ENCODE data around the gene NAV2.
"Not testable (repeated sequence)": the region's sequence is repeated elsewhere in the genome, so short reads cannot be mapped to it uniquely, and the experiment has no call there.

The NAV2 gene

DNA sequence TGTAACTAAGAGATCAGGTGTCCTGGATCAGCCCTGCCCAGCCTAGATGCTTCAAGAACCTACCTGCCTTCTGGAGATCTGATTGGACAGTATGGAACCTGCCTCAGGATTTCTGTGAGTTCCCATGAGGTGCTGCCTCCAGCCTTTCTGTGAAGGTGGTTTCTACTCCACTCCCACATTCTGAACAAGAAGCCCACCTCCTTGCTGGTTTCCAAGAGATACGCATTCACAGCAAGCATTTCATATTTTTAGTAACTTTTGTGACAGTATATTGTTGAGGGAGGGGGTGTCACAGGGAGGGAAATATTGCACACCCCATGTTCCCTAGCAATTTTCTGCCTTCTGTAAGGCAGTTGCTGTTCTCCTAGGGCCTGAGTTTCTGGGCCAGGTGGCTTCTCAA is 204.4 kb downstream of the NAV2 start:
- in situ Hi-C loops (cut with MboI; ENCODE audit: low sequenced_read_pairs) = no loop called here

GRCh38 chr11:19918302-19919049 is 205.8 kb downstream of the NAV2 start:
- in situ Hi-C loops (cut with MboI; ENCODE audit: low sequenced_read_pairs) = no loop called here

- in situ Hi-C loops (cut with MboI; ENCODE audit: low sequenced_read_pairs) = no loop called here
These were observed 206.5 kb downstream of the NAV2 start for GRCh38 chr11:19919050-19919561.

- in situ Hi-C loops (cut with MboI; ENCODE audit: low sequenced_read_pairs) = no loop called here
These were observed 208.3 kb downstream of the NAV2 start for GRCh38 chr11:19920982-19921381.

- in situ Hi-C loops (cut with MboI; ENCODE audit: low sequenced_read_pairs) = no loop called here
These were observed 209.5 kb downstream of the NAV2 start for GRCh38 chr11:19921976-19922688.

DNA sequence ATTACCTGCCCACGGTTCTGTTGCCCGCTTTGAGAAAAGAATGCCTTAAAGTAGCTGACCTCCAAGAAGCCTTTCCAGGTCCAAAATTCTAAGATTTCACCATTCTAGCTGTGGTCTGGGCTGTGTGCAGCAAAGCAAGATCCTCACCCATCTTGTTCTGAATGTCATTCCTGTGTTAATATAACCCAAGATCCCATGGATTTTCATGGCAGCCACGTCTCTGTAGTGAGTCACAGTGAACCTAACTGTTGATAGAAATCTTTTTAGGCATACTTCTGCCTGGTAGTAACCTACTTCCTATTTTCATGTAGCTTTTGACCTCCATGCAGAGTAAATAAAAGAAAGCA is 210.0 kb downstream of the NAV2 start:
- in situ Hi-C loops (cut with MboI; ENCODE audit: low sequenced_read_pairs) = no loop called here

- in situ Hi-C loops (cut with MboI; ENCODE audit: low sequenced_read_pairs) = no loop called here
These were observed 211.0 kb downstream of the NAV2 start for GRCh38 chr11:19923626-19924025.

DNA sequence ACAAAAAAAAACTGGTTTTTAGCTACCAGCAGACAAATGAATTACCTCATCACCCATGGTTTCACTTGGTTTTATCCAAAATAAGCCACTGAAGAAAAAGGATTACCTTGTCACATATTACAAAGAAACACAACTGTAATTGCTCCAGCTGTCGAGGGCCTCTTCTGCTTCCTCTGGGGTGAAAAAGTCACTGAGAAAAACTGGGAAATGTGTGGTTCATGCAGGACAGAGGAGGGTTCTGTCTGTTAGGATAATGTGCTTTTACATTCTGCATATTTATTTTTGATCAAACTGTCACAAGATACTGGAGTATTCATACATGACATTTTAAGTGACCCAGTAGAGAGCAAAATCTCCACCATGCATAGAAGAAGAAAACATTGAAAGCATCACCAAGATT is 211.7 kb downstream of the NAV2 start:
- in situ Hi-C loops (cut with MboI; ENCODE audit: low sequenced_read_pairs) = no loop called here

- in situ Hi-C loops (cut with MboI; ENCODE audit: low sequenced_read_pairs) = no loop called here
These were observed 212.1 kb downstream of the NAV2 start for GRCh38 chr11:19924716-19925115.

DNA sequence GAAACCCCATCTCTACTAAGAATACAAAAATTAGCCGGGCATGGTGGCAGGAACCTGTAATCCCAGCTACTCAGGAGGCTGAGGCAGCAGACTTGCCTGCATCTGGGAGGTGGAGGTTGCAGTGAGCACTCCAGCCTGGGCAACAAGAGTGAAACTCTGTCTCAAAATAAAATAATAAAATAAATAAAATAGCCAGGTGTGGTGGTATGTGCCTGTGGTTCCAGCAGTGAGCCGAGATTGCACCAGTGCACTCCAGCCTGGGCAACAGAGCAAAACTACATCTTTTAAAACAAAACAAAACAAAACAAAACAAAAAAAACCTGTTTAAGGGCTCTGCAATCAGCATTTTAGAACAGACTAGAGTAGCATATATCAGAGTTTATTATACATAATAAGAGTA is 214.8 kb downstream of the NAV2 start:
- in situ Hi-C loops (cut with MboI; ENCODE audit: low sequenced_read_pairs) = not testable (repeated sequence)

DNA sequence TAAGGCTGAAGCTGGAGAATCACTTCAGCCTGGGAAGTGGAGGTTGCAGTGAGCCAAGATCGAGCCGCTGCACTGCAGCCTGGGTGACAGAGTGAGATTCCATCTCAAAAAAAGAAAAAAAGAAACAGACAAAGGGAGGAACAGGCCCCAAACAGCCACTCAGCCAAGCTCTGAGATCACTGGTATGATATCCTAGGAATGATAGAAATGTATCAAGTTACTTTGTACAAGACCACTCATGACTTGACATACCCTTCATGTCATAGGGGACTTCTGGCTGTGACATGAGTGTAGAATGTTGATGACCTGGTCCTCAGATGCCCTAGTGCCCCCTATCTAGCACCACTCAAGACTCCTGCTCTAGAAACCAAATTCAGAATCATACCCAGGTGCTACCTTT is 216.5 kb downstream of the NAV2 start:
- in situ Hi-C loops (cut with MboI; ENCODE audit: low sequenced_read_pairs) = no loop called here

DNA sequence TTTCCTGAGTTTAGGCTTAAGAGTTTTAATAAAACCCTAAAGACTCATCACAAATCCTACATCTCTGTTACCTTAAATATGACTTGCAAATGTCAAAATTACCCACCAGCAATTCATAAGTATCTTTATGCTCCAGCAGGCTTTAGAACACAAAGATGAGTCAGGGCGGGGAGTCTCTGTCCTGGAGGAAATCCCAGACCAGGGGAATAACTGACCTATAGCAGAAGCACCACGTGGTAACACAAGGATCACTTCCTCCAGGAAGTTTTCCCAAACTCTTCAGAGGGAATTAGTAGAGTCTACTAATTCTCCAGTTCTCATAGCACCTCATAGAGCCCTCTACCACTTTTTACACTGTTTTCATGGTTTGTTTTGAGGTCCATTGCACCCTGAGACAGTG is 217.0 kb downstream of the NAV2 start:
- in situ Hi-C loops (cut with MboI; ENCODE audit: low sequenced_read_pairs) = no loop called here

GRCh38 chr11:19931141-19931770 is 218.6 kb downstream of the NAV2 start:
- in situ Hi-C loops (cut with MboI; ENCODE audit: low sequenced_read_pairs) = no loop called here

DNA sequence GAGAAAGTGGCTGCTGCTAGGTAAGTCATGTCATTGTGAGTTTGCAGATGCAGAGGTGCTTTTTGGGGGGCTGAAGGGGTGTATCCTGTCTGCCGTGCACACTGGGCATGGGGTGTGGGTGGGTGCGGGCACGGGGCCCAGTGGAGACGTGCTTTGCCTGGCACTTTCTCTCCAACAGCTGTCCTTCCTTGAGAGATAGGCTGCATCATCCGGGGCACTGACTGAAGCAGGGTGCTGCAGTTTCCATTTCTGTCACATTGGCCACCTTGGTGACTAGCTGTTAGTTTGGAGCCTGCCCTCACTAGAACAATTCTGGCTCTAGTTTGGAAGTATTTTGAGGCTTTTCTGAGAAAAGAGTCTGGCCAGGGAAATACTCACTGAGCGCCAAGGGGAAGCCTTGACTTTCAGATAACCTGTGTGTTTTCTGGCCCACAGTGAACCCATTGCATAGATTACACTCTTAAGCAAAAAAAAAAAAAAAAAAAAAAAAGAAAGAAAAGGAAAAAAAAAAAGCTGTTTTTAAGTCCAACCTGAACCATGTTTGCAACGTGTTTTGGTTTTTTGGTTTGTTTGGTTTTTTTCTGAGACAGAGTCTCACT is 219.2 kb downstream of the NAV2 start:
- in situ Hi-C loops (cut with MboI; ENCODE audit: low sequenced_read_pairs) = no loop called here

DNA sequence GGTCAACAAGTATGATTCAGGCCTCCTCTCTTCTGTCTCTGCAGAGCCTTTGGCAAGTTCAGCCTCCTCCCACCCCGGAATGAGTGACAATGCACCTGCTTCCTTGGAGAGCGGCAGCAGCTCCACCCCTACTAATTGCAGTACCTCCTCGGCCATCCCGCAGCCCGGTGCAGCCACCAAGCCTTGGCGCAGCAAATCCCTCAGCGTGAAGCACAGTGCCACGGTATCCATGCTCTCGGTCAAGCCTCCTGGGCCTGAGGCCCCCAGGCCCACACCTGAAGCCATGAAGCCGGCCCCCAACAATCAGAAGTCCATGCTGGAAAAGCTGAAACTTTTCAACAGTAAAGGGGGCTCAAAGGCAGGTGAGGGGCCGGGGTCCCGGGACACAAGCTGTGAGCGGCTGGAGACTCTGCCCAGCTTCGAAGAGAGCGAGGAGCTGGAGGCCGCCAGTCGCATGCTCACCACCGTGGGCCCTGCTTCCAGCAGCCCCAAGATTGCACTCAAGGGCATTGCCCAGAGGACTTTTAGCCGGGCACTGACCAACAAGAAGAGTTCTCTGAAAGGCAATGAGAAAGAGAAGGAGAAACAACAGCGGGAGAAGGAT is 220.6 kb downstream of the NAV2 start:
- in situ Hi-C loops (cut with MboI; ENCODE audit: low sequenced_read_pairs) = no loop called here

- in situ Hi-C loops (cut with MboI; ENCODE audit: low sequenced_read_pairs) = no loop called here
These were observed 221.3 kb downstream of the NAV2 start for GRCh38 chr11:19933801-19934488.

GRCh38 chr11:19934828-19935259 is 222.2 kb downstream of the NAV2 start:
- in situ Hi-C loops (cut with MboI; ENCODE audit: low sequenced_read_pairs) = no loop called here

DNA sequence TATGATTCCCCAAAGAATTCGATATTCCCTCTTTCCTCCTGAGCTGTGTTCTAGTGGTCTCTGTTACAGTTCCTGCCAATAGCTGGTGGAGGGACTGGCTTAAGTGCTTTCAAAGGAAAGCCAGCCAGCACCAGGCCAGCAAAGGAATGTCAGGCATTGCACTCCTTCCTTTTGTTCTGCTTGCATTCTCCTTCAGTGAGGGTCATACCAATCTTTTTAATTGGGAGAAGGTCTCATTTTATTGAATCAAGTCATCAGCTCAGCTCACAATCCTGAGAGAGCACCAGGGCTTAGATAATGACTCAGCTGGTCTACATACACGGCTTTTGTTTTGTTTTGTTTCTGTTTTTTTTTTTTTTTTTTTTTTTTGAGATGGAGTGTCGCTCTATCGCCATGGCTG is 222.9 kb downstream of the NAV2 start:
- in situ Hi-C loops (cut with MboI; ENCODE audit: low sequenced_read_pairs) = no loop called here

- in situ Hi-C loops (cut with MboI; ENCODE audit: low sequenced_read_pairs) = no loop called here
These were observed 223.8 kb downstream of the NAV2 start for GRCh38 chr11:19936461-19936860.

DNA sequence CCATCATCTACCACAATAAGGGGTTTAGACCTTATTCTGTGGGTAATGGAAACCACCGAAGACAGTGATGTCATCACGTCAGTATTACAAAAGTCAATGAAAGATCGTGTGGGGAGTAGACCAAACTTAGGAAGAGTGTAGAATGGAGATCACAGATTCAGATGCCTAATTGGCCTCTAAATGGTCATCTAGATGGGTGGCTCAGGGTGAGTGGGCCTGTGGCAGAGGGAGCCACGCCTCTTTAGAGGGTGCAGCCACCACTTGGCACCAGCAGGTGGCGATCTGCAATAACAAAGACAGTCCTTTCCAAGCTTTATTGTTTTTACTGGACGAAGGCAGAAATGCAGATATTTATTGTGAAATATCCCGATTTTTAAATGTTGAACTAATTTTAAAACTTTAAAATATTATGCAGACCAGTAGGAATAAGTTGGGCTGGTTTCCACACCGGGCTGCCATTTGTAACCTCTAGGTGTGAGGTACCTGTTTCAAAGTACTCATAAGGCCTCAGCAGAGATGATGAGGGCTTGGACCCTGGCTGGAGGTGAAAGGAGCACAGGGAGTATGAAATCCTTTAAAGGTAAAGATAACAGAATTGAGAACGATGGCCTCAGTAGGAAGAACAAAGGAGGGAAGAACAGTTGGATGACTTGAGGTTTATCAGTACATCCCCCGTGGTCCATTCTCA is 225.7 kb downstream of the NAV2 start:
- in situ Hi-C loops (cut with MboI; ENCODE audit: low sequenced_read_pairs) = no loop called here
